SK-N-DZ (cell line): ENCODE measurements around the gene CMSS1.

Experiments
- DNase-seq: peaks from one replicate; pipeline ENCODE4 v3.0.0-alpha.2; 2015; ENCODE audit warnings: low spot score

CMSS1 gene

GRCh38 chr3:100173961-100174360, 356.3 kb downstream of the CMSS1 start:
- no peak for DNase-seq

- no peak for DNase-seq
Measured at GRCh38 chr3:100175637-100176280, 358.1 kb downstream of the CMSS1 start.

GRCh38 chr3:100179692-100180349, 362.2 kb downstream of the CMSS1 start:
- no peak for DNase-seq

- DNase-seq = no peak
Measured at GRCh38 chr3:100183608-100184125, 366.0 kb downstream of the CMSS1 start.

GRCh38 chr3:100184948-100185570, 367.4 kb downstream of the CMSS1 start:
- no peak for DNase-seq

GRCh38 chr3:100185847-100186246, 368.2 kb downstream of the CMSS1 start:
- DNase-seq = no peak

GRCh38 chr3:100189444-100189964, 371.8 kb downstream of the CMSS1 start:
- no peak for DNase-seq

GRCh38 chr3:100195375-100195774, 377.7 kb downstream of the CMSS1 start:
- DNase-seq = no peak

- no peak for DNase-seq
Measured at GRCh38 chr3:100197876-100198275, 380.2 kb downstream of the CMSS1 start.

- DNase-seq = no peak
Measured at GRCh38 chr3:100198579-100199269, 381.1 kb downstream of the CMSS1 start.

- DNase-seq = no peak
Measured at GRCh38 chr3:100205171-100205570, 387.5 kb downstream of the CMSS1 start.

- DNase-seq = no peak
Measured at GRCh38 chr3:100206687-100207086, 389.0 kb downstream of the CMSS1 start.

- no peak for DNase-seq
Measured at GRCh38 chr3:100207886-100208285, 390.2 kb downstream of the CMSS1 start.

- DNase-seq = no peak
Measured at GRCh38 chr3:100209169-100209568, 391.5 kb downstream of the CMSS1 start.

- no peak for DNase-seq
Measured at GRCh38 chr3:100209948-100210771, 392.5 kb downstream of the CMSS1 start.

GRCh38 chr3:100210772-100211135, 393.1 kb downstream of the CMSS1 start:
- DNase-seq = no peak

GRCh38 chr3:100213891-100214573, 396.4 kb downstream of the CMSS1 start:
- DNase-seq = no peak

GRCh38 chr3:100214574-100214964, 396.9 kb downstream of the CMSS1 start:
- DNase-seq = no peak

GRCh38 chr3:100216713-100217112, 399.1 kb downstream of the CMSS1 start:
- DNase-seq = no peak

GRCh38 chr3:100221159-100221558, 403.5 kb downstream of the CMSS1 start:
- DNase-seq = no peak

- no peak for DNase-seq
Measured at GRCh38 chr3:100225193-100225592, 407.5 kb downstream of the CMSS1 start.
